IPS-11a (cell line): ENCODE data around the gene NNAT.
"Not testable (repeated sequence)": the region's sequence is repeated elsewhere in the genome, so short reads cannot be mapped to it uniquely, and the experiment has no call there.

ENCODE experiments used
- H3K4me3 ChIP-seq: one replicate; pipeline ENCODE4 v1.5.1; 2013; ENCODE audit warnings: low read depth, low read length, control low read depth

Gene NNAT

DNA sequence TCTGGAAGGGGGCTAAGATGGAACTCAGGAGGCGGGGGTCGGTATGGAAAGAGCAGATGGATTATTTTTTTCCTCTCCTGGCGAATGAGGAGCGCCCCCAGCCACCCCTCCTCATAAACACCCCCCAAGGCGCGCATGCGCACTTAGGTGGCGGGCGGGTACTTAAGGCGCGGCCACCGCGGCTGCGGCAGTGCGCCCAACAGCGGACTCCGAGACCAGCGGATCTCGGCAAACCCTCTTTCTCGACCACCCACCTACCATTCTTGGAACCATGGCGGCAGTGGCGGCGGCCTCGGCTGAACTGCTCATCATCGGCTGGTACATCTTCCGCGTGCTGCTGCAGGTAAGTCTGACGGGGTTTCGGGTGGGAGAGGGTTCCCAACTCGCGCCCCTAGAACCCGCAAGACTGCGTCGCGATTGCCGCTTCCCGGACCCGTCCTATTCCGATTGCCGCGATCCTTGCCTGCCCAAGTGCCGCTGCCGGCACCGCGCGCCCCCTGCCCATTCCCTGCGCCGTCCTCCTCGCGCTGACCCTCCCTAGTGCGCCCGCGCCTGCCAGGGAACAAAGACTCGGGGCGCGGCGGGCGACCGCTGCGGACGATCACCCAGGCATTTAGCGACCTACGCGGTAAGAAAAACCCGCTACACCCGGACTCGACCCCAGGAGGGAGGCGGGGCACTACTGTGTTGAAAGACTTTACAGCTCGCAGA lies at the start of gene NNAT:
NNAT (plus strand) TSS at position 190 of the 711 bp plus-strand sequence; CDS start at position 272, 82 bp downstream.
- H3K4me3 ChIP-seq: peak within 1 kb of the TSS; percentile 63

GRCh38 chr20:37471741-37472235 lies 49.3 kb upstream of the NNAT start:
- H3K4me3 ChIP-seq: no peak overlapping the region

GRCh38 chr20:37472435-37472834 lies 48.6 kb upstream of the NNAT start:
- H3K4me3 ChIP-seq: not testable (repeated sequence)

GRCh38 chr20:37473249-37474000 lies 47.6 kb upstream of the NNAT start:
- H3K4me3 ChIP-seq: no peak overlapping the region

DNA sequence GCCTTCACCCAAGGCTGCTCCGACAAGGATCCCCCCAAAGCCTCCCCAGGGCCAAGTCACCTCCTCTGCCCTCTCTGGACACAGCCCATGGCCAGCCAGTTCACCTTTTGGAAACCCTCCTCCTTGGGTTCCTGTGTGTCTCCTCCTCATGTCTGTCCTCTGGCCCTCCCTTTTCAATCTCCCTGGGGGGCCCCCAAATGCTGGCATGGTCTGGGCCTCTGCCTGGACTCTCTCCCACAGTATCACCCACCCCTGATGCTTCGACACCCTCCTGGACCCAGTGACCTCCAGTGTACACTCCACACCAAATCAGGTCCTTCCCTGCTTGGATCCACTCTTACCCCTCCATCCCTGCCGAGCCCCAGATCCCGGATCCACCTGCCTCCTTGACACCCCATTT lies 46.7 kb upstream of the NNAT start:
- no peak overlapping the region for H3K4me3 ChIP-seq

GRCh38 chr20:37475252-37475651 lies 45.8 kb upstream of the NNAT start:
- no peak overlapping the region for H3K4me3 ChIP-seq

GRCh38 chr20:37477041-37477440 lies 44.0 kb upstream of the NNAT start:
- no peak overlapping the region for H3K4me3 ChIP-seq

- H3K4me3 ChIP-seq: no peak overlapping the region
These were observed 41.8 kb upstream of the NNAT start for GRCh38 chr20:37479266-37479665.

DNA sequence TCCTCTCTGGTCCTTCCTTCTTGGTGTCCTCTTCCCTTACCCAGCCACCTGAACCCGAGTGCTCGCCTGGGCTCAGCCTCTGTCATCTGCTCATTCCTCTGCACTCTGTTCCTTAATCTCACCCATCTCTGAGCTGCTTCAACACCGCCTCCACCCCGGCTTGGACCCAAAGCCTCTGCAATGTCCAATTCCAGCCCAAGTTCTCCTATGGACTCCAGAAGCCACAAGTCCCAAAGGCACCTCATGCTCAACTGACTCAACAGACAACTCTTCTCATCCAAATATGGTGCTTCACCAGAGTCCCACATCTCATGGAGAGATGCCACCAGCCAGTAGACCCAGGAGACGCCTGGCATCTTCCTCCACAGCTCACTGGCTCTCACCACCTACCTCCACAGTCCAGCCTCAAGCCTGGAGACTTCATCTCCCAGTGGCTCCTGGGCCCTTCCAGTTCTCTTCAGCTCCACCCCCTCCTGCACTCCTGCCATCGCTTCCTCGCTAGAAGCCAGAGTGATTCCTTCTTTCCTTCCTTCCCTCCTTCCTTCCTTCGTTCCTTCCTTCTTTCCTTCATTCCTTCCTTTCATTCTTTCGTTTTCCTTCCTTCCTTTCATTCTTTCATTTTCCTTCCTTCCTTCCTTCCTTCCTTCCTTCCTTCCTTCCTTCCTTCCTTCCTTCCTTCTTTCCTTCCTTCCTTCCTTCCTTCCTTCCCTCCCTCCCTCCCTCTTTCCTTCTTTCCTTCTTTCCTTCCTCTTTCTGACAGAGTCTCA lies 40.9 kb upstream of the NNAT start:
- H3K4me3 ChIP-seq: no peak overlapping the region

DNA sequence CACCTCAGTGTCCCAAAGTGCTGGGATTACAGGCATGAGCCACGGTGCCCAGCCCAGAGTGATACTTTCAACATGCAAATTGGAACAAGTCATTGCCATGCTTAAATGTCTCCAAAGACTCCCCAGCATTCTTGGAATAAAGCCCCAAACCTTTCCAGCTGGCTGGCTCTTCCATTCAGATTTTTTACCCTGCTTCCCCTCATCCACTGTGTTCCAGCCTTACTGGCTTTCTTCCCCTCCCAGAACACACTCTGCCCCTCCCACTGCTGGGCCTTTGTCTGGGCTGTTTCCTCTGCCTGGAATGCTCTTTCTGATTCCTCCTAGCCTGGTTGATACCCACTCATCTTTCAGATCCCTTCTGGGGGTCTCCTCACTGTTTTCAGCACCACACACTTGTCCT lies 40.1 kb upstream of the NNAT start:
- H3K4me3 ChIP-seq: no peak overlapping the region

GRCh38 chr20:37481610-37482009 lies 39.4 kb upstream of the NNAT start:
- H3K4me3 ChIP-seq: no peak overlapping the region

GRCh38 chr20:37484331-37484730 lies 36.7 kb upstream of the NNAT start:
- no peak overlapping the region for H3K4me3 ChIP-seq

DNA sequence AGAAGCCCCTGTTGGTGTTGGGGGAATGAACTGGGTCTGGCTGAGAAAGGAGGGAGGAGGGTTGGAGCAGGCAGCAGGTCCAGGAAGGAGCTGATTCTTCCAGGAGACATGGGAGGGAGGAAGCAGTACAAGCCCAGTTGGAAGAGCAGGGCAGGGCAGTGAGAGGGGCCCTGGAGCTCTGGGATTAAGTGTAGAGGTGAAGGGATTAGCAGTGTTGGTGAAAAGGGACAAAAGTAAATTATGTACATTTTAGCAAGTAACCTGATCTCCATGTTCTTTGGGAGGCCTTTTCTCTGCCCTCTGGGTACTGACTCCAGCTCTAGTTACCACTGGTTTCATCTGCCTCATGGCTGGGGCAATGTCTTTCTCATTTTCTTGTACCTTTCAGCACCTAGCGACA lies 34.8 kb upstream of the NNAT start:
- H3K4me3 ChIP-seq: not testable (repeated sequence)

GRCh38 chr20:37490663-37491350 lies 30.2 kb upstream of the NNAT start:
- no peak overlapping the region for H3K4me3 ChIP-seq

GRCh38 chr20:37492096-37492625 lies 28.9 kb upstream of the NNAT start:
- H3K4me3 ChIP-seq: no peak overlapping the region

DNA sequence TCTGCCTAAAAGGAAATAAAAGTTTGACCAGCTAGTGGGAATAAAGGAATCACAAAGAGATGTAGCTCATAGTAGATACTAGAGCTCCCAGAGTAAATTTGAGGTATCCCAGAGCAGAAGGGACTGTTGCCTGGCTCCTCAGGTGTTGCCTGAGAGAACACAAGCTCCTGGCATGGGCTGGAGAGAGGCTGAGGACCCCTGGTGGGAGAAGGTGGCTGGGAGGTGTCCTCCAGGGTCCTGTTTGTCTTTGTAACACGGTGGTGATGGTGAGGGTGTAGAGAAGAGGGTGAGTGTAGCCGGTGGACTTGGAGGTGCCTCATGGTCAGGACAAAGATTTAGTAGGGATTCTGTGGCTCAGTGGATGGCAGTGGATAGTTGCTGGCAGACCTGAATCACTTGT lies 28.1 kb upstream of the NNAT start:
- no peak overlapping the region for H3K4me3 ChIP-seq

DNA sequence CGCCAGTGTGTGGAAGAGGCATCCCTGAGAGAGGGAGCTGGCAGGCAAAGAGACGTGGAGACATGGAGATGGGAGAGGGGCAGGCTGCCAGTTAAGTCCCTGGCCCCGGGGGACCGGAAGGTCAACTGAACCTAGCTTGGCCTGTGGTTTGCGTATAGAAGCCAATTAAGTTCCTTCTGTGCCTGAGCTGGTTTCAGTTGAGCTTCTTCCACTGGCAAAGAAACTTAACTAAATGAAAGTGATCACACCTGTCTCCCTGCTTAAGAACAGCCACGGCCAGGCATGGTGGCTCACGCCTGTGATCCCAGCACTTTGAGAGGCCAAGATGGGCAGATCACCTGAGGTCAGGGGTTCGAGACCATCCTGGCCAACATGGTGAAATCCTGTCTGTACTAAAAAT lies 26.7 kb upstream of the NNAT start:
- H3K4me3 ChIP-seq: no peak overlapping the region

- H3K4me3 ChIP-seq: no peak overlapping the region
These were observed 26.3 kb upstream of the NNAT start for GRCh38 chr20:37494796-37495195.

- no peak overlapping the region for H3K4me3 ChIP-seq
These were observed 22.9 kb upstream of the NNAT start for GRCh38 chr20:37498066-37498665.

DNA sequence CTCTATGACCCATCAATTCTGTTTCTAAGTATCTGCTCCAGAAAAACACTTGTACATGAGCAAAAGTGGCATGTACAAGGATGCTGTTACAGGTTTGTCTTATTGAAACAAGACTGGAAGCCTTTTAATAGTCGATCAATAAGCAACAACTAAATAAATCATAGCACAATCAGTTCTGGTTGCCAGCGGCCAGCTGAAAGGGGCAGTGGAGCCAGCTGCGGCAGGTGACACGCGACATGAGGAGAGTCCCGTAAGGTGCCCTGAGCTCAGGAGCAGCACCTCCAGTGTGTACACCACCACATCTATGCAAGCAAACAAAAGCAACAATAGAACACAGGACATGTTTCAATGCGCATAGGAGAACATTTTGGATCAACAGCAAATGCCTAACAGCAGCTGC lies 20.7 kb upstream of the NNAT start:
- H3K4me3 ChIP-seq: no peak overlapping the region
